Measurements from ENCODE around the gene DIP2B.

Gene DIP2B

DNA sequence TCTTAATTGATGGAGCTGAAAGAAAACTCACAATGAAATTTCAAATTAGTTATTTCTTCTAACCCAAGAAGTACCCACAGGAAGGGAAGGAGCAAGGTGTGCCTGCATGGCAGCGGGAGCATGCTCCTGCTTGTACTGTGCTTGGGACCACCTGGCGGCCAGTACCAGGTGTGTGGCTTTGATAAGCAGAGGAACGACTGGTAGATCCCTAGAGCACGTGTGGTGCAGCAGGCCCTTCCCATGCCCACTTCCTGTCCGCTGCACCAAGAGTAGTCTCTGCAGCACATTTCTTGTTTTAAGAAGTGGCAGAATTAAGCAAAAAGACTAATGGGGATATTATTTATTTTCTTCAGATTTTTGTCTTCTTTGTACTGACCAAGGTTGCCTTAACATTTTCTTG lies 136.8 kb downstream of the DIP2B start:
- TF ChIP-seq, protein P1, sequence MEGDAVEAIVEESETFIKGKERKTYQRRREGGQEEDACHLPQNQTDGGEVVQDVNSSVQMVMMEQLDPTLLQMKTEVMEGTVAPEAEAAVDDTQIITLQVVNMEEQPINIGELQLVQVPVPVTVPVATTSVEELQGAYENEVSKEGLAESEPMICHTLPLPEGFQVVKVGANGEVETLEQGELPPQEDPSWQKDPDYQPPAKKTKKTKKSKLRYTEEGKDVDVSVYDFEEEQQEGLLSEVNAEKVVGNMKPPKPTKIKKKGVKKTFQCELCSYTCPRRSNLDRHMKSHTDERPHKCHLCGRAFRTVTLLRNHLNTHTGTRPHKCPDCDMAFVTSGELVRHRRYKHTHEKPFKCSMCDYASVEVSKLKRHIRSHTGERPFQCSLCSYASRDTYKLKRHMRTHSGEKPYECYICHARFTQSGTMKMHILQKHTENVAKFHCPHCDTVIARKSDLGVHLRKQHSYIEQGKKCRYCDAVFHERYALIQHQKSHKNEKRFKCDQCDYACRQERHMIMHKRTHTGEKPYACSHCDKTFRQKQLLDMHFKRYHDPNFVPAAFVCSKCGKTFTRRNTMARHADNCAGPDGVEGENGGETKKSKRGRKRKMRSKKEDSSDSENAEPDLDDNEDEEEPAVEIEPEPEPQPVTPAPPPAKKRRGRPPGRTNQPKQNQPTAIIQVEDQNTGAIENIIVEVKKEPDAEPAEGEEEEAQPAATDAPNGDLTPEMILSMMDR (IDR thresholded peaks at IDR 0.05): no peak

DNA sequence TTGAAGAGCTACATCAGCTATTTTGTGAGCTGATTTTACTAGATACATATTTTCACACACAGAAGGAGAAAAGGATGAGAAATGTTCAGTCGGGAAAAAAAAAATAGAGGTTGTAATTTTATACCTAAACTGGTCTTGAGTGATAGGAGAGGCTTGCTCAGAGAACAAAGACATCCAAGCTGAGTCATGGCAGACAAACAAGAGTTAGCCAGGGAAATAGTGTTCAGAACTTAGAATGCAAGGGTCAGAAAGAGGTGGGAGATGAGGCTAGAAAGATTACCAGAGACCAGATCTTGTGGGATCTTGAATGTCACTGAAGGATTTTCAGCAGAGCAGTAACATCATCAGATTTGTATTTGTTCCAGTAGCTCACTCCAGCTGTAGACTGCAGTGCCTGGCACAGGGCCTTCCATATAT lies 137.3 kb downstream of the DIP2B start:
- TF ChIP-seq, protein P1 (IDR thresholded peaks at IDR 0.05): no peak

DNA sequence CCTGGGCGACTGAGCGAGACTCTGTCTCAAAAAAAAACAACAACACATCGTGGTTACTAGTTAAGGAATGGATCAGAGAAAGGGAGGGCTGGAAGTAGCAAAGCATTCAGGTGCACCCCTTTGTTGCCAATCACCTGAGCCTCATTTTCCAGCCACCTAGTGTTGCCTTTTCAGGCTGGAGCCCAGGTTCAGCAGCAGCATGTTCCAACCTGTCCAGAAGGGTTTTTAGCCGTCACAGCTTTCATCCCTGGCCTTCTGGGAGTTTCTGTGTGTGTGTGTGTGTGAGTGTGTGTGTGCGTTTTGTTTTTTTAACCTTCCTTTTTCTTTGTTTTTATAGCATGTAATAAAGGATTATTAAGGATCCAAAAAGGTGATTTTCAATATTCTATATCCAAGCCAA lies 138.0 kb downstream of the DIP2B start:
- TF ChIP-seq, protein P1 (IDR thresholded peaks at IDR 0.05): no peak

DNA sequence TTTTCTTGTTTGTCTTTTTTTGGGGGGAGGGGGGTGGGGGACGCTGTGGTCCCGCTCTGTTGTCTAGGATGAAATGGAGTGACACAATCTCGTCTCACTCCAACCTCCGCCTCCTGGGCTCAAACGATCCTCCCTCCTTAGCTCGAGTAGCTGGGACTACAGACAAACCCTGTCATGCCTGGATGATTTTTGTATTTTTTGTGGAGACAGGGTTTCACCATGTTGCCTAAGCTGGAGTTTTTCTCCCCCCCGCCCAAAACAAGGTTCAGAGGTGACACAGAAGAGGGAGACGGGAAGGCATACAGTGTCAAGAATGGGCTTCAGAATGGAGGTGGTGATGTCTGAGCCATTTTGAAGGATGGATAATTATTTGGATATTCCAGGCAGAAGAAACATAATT lies 142.2 kb downstream of the DIP2B start:
- TF ChIP-seq, protein P1 (IDR thresholded peaks at IDR 0.05): no peak

DNA sequence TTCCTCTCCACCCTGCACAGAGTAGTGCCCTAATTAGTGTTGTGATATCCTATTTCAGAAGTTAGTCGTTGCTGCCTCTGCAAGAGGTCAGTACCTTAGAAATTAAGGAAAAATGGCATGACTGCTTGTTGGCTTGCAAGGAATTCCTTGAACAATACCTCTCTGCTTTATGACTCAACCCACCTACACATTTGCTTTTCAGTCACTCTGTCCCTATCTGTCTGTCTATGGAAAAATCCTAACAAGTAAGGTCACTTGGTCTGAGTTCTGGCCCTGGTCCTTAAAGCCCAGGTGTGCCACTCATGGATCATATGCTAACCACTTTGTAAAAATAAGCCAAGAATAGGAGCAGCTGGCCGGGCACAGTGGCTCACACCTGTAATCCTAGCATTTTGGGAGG lies 142.7 kb downstream of the DIP2B start:
- TF ChIP-seq, protein P1 (IDR thresholded peaks at IDR 0.05): no peak

DNA sequence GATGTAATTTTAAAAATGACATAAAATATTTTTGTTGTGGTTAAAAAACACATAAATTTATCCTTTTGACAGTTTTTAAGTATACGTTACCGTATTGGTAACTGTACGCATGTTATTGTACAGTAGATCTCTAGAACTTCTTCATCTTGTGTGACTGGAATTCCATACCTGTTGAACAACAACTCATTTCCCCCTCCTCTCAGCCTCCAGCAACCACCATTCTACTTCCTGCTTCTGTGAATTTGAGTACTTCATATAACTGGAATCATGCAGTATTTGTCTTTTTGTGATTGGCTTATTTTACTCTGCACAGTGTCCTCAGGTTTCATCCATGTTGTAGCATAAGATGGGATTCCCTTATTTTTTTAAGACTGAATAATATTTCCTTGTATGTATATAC lies 145.5 kb downstream of the DIP2B start:
- TF ChIP-seq, protein P1 (IDR thresholded peaks at IDR 0.05): no peak

DNA sequence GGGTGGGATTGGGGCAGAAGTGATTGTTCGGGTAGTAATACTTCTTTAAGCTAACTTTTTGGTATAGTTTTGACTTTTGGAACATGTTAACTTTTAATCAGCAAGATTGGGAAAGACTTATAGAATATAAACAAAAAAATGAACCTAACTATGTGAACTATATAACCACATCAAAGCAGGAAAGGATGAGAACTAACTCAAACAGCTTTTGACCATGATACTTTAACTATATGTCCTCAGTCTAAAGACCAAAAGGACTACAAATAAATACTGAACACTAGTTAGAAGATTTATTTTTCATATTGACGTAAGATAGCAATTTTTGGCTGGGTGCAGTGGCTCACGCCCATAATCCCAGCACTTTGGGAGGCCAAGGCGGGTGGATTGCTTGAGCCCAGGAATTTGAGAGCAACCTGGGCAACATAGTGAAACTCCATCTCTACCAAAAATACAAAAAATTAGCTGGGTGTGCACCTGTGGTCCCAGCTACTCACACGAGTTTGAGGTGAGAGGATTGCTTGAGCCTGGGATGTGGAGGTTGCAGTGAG lies 150.7 kb downstream of the DIP2B start:
- TF ChIP-seq, protein P1 (IDR thresholded peaks at IDR 0.05): no peak

DNA sequence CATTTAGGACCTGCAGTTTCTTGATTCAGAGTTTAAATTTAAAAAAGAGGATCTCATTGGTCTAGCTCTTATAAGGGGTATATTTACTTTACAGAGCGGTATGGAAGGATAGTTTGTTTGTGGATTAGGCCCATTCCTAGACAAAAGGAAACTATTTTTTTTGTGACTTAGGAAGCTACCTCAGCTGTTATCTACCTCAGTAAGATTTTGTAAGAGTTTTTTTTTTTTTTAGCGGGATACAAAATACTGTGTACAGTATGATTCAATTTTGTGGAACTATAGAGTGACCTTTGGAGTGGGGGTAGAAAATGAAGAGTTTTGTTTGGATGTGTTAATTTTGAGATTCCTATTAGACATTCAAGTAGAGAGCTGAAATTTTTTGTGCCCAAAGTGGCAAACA lies 154.5 kb downstream of the DIP2B start:
- TF ChIP-seq, protein P1 (IDR thresholded peaks at IDR 0.05): no peak

Measured in LNCAP (cell line).